Ovary (tissue), 3 donors: ENCODE data around the gene GPER1.

Source experiments
- CTCF ChIP-seq, 3 donors: fragments of 450-650 bp in 2 of 3; fragments of 200-600 bp in 1 of 3; IDR thresholded peaks; one replicate each; pipeline versions ENCODE4 v1.5.1 to v1.8.0; 2016 to 2022; ENCODE audit warnings: antibody characterized with exemption in 3 of 3, mild to moderate bottlenecking in 1 of 3
- POLR2A ChIP-seq: fragments of 450-650 bp; IDR thresholded peaks from one replicate; pipeline ENCODE4 v1.6.1; 2017; ENCODE audit warnings: antibody characterized with exemption, mild to moderate bottlenecking, moderate library complexity
- donor health status: DM: no; HTN: no; CAD: no.

DNA sequence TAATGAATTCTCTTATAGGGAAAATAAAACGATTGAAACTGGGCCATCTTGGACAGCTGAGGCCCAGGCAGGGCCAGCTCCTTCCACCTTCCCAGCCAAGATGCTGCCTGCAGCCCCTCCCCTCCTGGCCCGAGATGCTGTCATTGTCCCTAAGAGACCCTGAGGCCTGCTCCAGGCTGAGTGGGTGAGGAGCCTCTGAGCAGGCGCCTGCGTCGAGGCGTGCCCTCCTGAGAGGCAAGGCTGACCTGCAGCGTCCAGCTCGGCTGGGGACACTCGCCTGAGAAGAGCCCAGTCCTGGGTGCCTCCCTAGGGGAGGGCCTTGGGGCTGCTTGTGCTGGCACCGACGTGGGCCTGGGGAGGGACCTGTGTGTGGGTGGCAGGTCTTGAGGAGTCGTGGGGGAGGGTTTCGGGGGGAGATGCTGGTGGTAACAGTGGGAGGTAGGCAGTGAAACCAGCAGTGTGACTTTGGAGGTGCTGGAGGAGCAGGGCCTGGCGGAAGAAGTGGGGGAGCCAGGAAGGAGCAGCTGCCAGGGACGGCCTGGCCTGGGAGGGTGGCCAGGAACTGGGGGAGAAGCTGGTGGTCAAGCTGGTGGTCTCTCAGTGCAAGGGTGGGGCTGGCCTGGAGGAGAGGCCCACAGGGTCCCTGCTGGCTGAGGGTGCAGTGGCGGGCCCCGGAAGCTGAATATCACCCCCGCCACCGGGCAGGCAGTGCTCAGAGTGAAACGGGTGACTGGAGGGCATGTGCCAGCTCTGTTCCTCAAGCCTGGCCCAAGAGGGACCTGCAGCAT is 35.7 kb upstream of the GPER1 start:
- TF ChIP-seq CTCF (IDR thresholded peaks at IDR 0.05) (no peak), POLR2A (no peak)
